PC-3 (cell line): ENCODE results near the gene TIMP2. TPM values are rescaled to one million over a fixed set of nuclear protein-coding genes. Genes with fewer than 3 reads are reported as not detected.

ENCODE experiments used
- ATAC-seq: fragments of 200-7000 bp; cut with Tn5 transposase; 2 replicates; pipeline ENCODE4 v1.9.1; 2020; ENCODE audit warnings: mild to moderate bottlenecking, moderate library complexity
- BruUV-seq: library from RNA; stranded (reverse); fragments of 400-500 nt; replicated peaks from 2 replicates; lab custom pipeline; 2021; lab: Mats Ljungman, UMichigan
- CTCF ChIA-PET: fragments of 300-600 bp; sonication (Branson Sonifier 250); formaldehyde crosslinking; loops from one replicate; lab custom pipeline; 2022; ENCODE audit warnings: antibody characterized with exemption; lab: Charles Lee
- POLR2A ChIA-PET: fragments of 300-600 bp; sonication (Branson Sonifier 250); formaldehyde crosslinking; loops from one replicate; lab custom pipeline; 2022; ENCODE audit warnings: antibody characterized with exemption; ENCODE audit not compliant: unreplicated experiment; lab: Charles Lee
- DNase-seq: peaks from one replicate; pipeline ENCODE4 v3.0.0-alpha.2; 2015
- H2AFZ ChIP-seq: fragments of 300-600 bp; sonication (generic); 2 replicates; pipeline ENCODE4 v1.6.0; 2016; ENCODE audit warnings: antibody characterized with exemption, low read length
- H3F3A ChIP-seq: fragments of 300-600 bp; sonication (generic); one replicate; pipeline ENCODE4 v1.6.0; 2017; ENCODE audit warnings: antibody characterized with exemption, low read length, control low read depth, mild to moderate bottlenecking; ENCODE audit not compliant: unreplicated experiment
- H3K27ac ChIP-seq: fragments of 300-600 bp; sonication (generic); 2 replicates; pipeline ENCODE4 v1.5.1; 2016; ENCODE audit warnings: mild to moderate bottlenecking, low read length
- H3K27me3 ChIP-seq: fragments of 300-600 bp; sonication (generic); 2 replicates; pipeline ENCODE4 v1.6.1; 2016; ENCODE audit warnings: low read length, mixed read lengths
- H3K36me3 ChIP-seq: fragments of 300-600 bp; sonication (generic); 2 replicates; pipeline ENCODE4 v1.6.1; 2016; ENCODE audit warnings: low read depth, mixed run types, low read length, mixed read lengths
- H3K4me1 ChIP-seq: fragments of 300-600 bp; sonication (generic); 2 replicates; pipeline ENCODE4 v1.5.1; 2016; ENCODE audit warnings: low read length; ENCODE audit not compliant: insufficient read depth
- H3K4me2 ChIP-seq: fragments of 300-600 bp; sonication (generic); 2 replicates; pipeline ENCODE4 v1.6.0; 2016; ENCODE audit warnings: low read length
- H3K4me3 ChIP-seq: fragments of 300-600 bp; sonication (generic); 2 replicates; pipeline ENCODE4 v1.5.1; 2016; ENCODE audit warnings: mild to moderate bottlenecking, low read length, mixed read lengths
- H3K79me2 ChIP-seq: fragments of 300-600 bp; sonication (generic); 2 replicates; pipeline ENCODE4 v1.6.1; 2017; ENCODE audit warnings: low read length, mixed read lengths
- H3K9ac ChIP-seq: fragments of 300-600 bp; sonication (generic); 2 replicates; pipeline ENCODE4 v1.6.0; 2016; ENCODE audit warnings: mild to moderate bottlenecking, low read length
- H3K9me2 ChIP-seq: fragments of 300-600 bp; sonication (generic); replicated peaks from 2 replicates; pipeline ENCODE4 v1.6.1; 2016; ENCODE audit warnings: mixed run types, low read length, mixed read lengths
- H3K9me3 ChIP-seq: fragments of 300-600 bp; sonication (generic); 2 replicates; pipeline ENCODE4 v1.6.1; 2016; ENCODE audit warnings: low read length, mixed read lengths
- H4K20me1 ChIP-seq: fragments of 300-600 bp; sonication (generic); 2 replicates; pipeline ENCODE4 v1.6.1; 2016; ENCODE audit warnings: low read length, mixed read lengths
- CTCF ChIP-seq: fragments of 300-600 bp; sonication (generic); conservative IDR thresholded peaks from 2 replicates; pipeline ENCODE4 v1.5.1; 2017; ENCODE audit warnings: antibody characterized with exemption, low read depth, mild to moderate bottlenecking, low read length
- EZH2 ChIP-seq: fragments of 300-600 bp; sonication (generic); IDR thresholded peaks from one replicate; pipeline ENCODE4 v1.6.1; 2017; ENCODE audit warnings: antibody characterized with exemption, mild to moderate bottlenecking, low read length; ENCODE audit not compliant: unreplicated experiment
- EZH2phosphoT487 ChIP-seq: fragments of 300-600 bp; sonication (generic); IDR thresholded peaks from 2 replicates; pipeline ENCODE4 v1.6.1; 2018; ENCODE audit warnings: mild to moderate bottlenecking, antibody characterized with exemption, low read length, borderline replicate concordance
- intact Hi-C: fragments of 100-400 bp; cut with micrococcal nuclease; formaldehyde crosslinking; loops from 2 replicates; pipeline ENCODE4 v1.9.0; 2023
- total RNA-seq: library from RNA; depleted of rRNA; stranded (reverse); fragments of >200 nt; gene quantifications from 2 replicates; pipeline ENCODE4 v1.2.3, GENCODE V29; 2014

Gene TIMP2
- total RNA-seq, 1 experiment from 2014 or later = 60.1 TPM

GRCh38 chr17:78962345-78962983 lies 37.3 kb upstream of the TIMP2 start:
- TF ChIP-seq EZH2phosphoT487 = no peak
- no peak for TF ChIP-seq EZH2
- ChIA-PET POLR2A (no interaction called here), CTCF (interaction anchor here (1.0 kb wide), 1 partner anchor 79 kb away, joined by 3 read pairs; no protein-coding TSS in a partner anchor)
- no peaks in the 10 kb centered on the region for H3K36me3 ChIP-seq
- H3F3A ChIP-seq = no peaks in the 10 kb centered on the region
- H3K9me2 ChIP-seq = no peaks in the 10 kb centered on the region
- H3K4me3 ChIP-seq = no peak overlapping the region
- 0 out of 2 replicates have a peak overlapping the region, but pooled peaks have one; percentile 12 for H2AFZ ChIP-seq
- no peaks in the 10 kb centered on the region for H3K9me3 ChIP-seq
- intact Hi-C loops = no loop called here
- no peaks in the 10 kb centered on the region for H3K79me2 ChIP-seq
- no peaks in the 10 kb centered on the region for H4K20me1 ChIP-seq
- H3K4me2 ChIP-seq = peak overlapping the region; percentile 33; the same call in 1 of the 2 replicates
- no peaks in the 10 kb centered on the region for H3K27me3 ChIP-seq
- H3K4me1 ChIP-seq = peaks cover 14% of the 10 kb centered on the region
- no TSS peak for BruUV-seq
- DNase-seq (peak; percentile 76), ATAC-seq (peak; percentile 74)
- H3K9ac ChIP-seq = no peak overlapping the region
- H3K27ac ChIP-seq = peak overlapping the region; percentile 23; the same call in 1 of the 2 replicates

GRCh38 chr17:78961571-78961970 lies 36.4 kb upstream of the TIMP2 start:
- H3K9me3 ChIP-seq = no peaks in the 10 kb centered on the region
- no peak overlapping the region for H3K4me3 ChIP-seq
- H3K27me3 ChIP-seq = no peaks in the 10 kb centered on the region
- ATAC-seq (no peak), DNase-seq (no peak)
- ChIA-PET CTCF (no interaction called here), POLR2A (no interaction called here)
- no peaks in the 10 kb centered on the region for H3K79me2 ChIP-seq
- TF ChIP-seq CTCF (no peak), EZH2 (no peak), EZH2phosphoT487 (no peak)
- H2AFZ ChIP-seq = no peak overlapping the region
- H3K27ac ChIP-seq = no peak overlapping the region
- no peaks in the 10 kb centered on the region for H3F3A ChIP-seq
- intact Hi-C loops = no loop called here
- H3K4me1 ChIP-seq = peaks cover 14% of the 10 kb centered on the region
- no peak overlapping the region for H3K4me2 ChIP-seq
- no TSS peak for BruUV-seq
- no peaks in the 10 kb centered on the region for H3K9me2 ChIP-seq
- no peaks in the 10 kb centered on the region for H4K20me1 ChIP-seq
- H3K36me3 ChIP-seq = no peaks in the 10 kb centered on the region
- no peak overlapping the region for H3K9ac ChIP-seq

GRCh38 chr17:78960928-78961327 lies 35.7 kb upstream of the TIMP2 start:
- intact Hi-C loops = no loop called here
- H3K27ac ChIP-seq = no peak overlapping the region
- BruUV-seq = no TSS peak
- H3K79me2 ChIP-seq = no peaks in the 10 kb centered on the region
- CTCF ChIA-PET = no interaction called here
- H3K4me1 ChIP-seq = peaks cover 14% of the 10 kb centered on the region
- H3K4me3 ChIP-seq = no peak overlapping the region
- ATAC-seq (no peak), DNase-seq (no peak)
- no peaks in the 10 kb centered on the region for H3K36me3 ChIP-seq
- H3K9me2 ChIP-seq = no peaks in the 10 kb centered on the region
- H3K4me2 ChIP-seq = no peak overlapping the region
- no peaks in the 10 kb centered on the region for H3F3A ChIP-seq
- no peak overlapping the region for H3K9ac ChIP-seq
- no peaks in the 10 kb centered on the region for H3K27me3 ChIP-seq
- H3K9me3 ChIP-seq = no peaks in the 10 kb centered on the region
- TF ChIP-seq CTCF (no peak), EZH2 (no peak), EZH2phosphoT487 (no peak)
- POLR2A ChIA-PET = no interaction called here
- H2AFZ ChIP-seq = no peak overlapping the region
- H4K20me1 ChIP-seq = no peaks in the 10 kb centered on the region
